Activated CD8-positive, alpha-beta T cell treated with anti-CD3 and anti-CD28 coated beads for 36 hours (primary cell): ENCODE measurements around the gene ZC3H14. TPM values are rescaled to one million over a fixed set of nuclear protein-coding genes. Genes with fewer than 3 reads are reported as not detected.

Source experiments
- ATAC-seq: fragments of 200-7000 bp; cut with Tn5 transposase; one replicate; pipeline ENCODE4 v1.10.0; 2021; ENCODE audit warnings: mild to moderate bottlenecking, moderate library complexity
- CTCF ChIA-PET: fragments of 350-600 bp; sonication (Branson Sonifier 250); formaldehyde crosslinking; loops from one replicate; lab custom pipeline; 2021; ENCODE audit warnings: antibody characterized with exemption; lab: Charles Lee
- POLR2A ChIA-PET: fragments of 350-600 bp; sonication (Branson Sonifier 250); formaldehyde crosslinking; loops from one replicate; lab custom pipeline; 2021; ENCODE audit warnings: antibody characterized with exemption; lab: Charles Lee
- DNase-seq: peaks from one replicate; pipeline ENCODE4 v3.0.0-alpha.2; 2020
- H3K27ac Mint-ChIP-seq: one replicate; pipeline ENCODE4 v1.8.0; 2021; ENCODE audit warnings: mild to moderate bottlenecking, mixed read lengths
- H3K27me3 Mint-ChIP-seq: one replicate; pipeline ENCODE4 v1.8.0; 2021; ENCODE audit warnings: mixed read lengths
- H3K36me3 Mint-ChIP-seq: one replicate; pipeline ENCODE4 v1.8.0; 2021; ENCODE audit warnings: low read depth, mixed read lengths
- H3K4me1 Mint-ChIP-seq: one replicate; pipeline ENCODE4 v1.8.0; 2021; ENCODE audit warnings: low read depth, mixed read lengths
- H3K4me3 Mint-ChIP-seq: one replicate; pipeline ENCODE4 v1.8.0; 2021; ENCODE audit warnings: mild to moderate bottlenecking, moderate library complexity, mixed read lengths
- H3K9me3 Mint-ChIP-seq: one replicate; pipeline ENCODE4 v1.8.0; 2021; ENCODE audit warnings: mixed read lengths
- CTCF ChIP-seq: fragments of 200-600 bp; IDR thresholded peaks from one replicate; pipeline ENCODE4 v1.8.0; 2022; ENCODE audit warnings: antibody characterized with exemption, mild to moderate bottlenecking
- intact Hi-C: fragments of 100-400 bp; cut with micrococcal nuclease; formaldehyde crosslinking; loops from one replicate; pipeline ENCODE4 v1.10.0; 2022
- total RNA-seq, 2 experiments: library from RNA; stranded (reverse); gene quantifications; one replicate each; pipeline ENCODE4 v1.2.3, GENCODE V29; 2021

ZC3H14 gene, protein sequence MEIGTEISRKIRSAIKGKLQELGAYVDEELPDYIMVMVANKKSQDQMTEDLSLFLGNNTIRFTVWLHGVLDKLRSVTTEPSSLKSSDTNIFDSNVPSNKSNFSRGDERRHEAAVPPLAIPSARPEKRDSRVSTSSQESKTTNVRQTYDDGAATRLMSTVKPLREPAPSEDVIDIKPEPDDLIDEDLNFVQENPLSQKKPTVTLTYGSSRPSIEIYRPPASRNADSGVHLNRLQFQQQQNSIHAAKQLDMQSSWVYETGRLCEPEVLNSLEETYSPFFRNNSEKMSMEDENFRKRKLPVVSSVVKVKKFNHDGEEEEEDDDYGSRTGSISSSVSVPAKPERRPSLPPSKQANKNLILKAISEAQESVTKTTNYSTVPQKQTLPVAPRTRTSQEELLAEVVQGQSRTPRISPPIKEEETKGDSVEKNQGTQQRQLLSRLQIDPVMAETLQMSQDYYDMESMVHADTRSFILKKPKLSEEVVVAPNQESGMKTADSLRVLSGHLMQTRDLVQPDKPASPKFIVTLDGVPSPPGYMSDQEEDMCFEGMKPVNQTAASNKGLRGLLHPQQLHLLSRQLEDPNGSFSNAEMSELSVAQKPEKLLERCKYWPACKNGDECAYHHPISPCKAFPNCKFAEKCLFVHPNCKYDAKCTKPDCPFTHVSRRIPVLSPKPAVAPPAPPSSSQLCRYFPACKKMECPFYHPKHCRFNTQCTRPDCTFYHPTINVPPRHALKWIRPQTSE
- 10 to 100 TPM; 43.9 to 50.3 TPM for total RNA-seq

DNA sequence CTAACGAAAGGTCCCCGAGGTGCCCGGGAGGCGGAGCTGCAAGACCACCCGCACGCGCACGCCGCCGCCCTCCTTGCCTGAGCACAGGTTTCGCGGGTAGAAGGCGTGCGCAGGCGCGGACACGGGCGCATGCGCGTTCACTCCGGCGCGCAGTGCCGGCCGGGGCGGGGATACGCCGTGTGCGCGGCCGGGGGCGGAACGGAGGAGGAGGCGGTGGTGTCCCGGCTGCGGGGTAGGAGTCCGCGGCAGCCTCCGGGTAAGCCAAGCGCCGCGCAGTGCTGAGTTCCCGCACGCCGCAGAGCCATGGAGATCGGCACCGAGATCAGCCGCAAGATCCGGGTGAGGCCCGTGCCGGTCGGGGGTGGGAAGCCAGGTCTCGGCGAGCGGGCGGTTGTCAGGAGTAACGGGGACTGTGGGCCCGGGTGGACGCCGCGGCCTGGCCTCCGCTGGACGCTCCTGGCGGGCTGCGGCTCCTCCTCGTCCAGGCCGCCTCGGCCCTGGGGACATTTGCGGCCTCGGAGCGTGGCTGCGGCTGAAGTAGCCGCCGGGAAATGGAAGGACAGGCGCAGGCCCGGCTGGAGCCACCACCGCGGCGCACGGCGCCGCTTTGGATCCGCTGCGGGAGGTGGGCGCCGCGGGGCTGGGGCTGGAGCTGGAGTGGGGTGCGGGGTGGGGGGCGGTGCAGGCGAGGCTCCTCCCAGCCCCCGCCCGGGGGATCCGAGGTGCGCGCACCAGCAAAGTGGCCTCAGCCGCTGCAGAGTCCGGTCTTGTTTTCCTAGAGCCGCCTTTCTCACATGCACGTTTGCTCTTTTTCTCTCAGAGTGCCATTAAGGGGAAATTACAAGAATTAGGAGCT, at the start of gene ZC3H14:
ZC3H14 (plus strand) TSS at position 207 of the 856 bp plus-strand sequence; CDS start at position 304, 97 bp downstream.
- H3K36me3 Mint-ChIP-seq = peaks cover 20% of the 10 kb centered on the region
- DNase-seq (peak; percentile 89), ATAC-seq (peak; percentile 96)
- CTCF ChIA-PET = no interaction called here
- H3K4me1 Mint-ChIP-seq = peaks cover 28% of the 10 kb centered on the region
- no peak for TF ChIP-seq CTCF
- peaks cover 9% of the 10 kb centered on the region for H3K27me3 Mint-ChIP-seq
- peak within 1 kb of the TSS; percentile 81 for H3K4me3 Mint-ChIP-seq
- peak within 1 kb of the TSS; percentile 92 for H3K27ac Mint-ChIP-seq
- POLR2A ChIA-PET = interaction anchor here (0.5 to 1.8 kb wide), 3 partner anchors 12 to 36 kb away, joined by 3 to 4 read pairs (median 3); no protein-coding TSS in a partner anchor
- H3K9me3 Mint-ChIP-seq = no peaks in the 10 kb centered on the region
- intact Hi-C loops = loop anchor here (10.0 kb wide), 1 partner anchor 232 kb away; the partner anchor contains the start of gene EML5

GRCh38 chr14:88515499-88516221, 47.2 kb upstream of the ZC3H14 start:
- Mint-ChIP-seq H3K4me3 (no peak overlapping the region), H3K9me3 (no peaks in the 10 kb centered on the region), H3K4me1 (no peaks in the 10 kb centered on the region), H3K36me3 (no peaks in the 10 kb centered on the region), H3K27me3 (peaks cover 16% of the 10 kb centered on the region), H3K27ac (no peak overlapping the region)
- no peak for DNase-seq
- ChIA-PET POLR2A (no interaction called here), CTCF (no interaction called here)
- no peak for ATAC-seq
- no peak for TF ChIP-seq CTCF
- intact Hi-C loops = no loop called here

DNA sequence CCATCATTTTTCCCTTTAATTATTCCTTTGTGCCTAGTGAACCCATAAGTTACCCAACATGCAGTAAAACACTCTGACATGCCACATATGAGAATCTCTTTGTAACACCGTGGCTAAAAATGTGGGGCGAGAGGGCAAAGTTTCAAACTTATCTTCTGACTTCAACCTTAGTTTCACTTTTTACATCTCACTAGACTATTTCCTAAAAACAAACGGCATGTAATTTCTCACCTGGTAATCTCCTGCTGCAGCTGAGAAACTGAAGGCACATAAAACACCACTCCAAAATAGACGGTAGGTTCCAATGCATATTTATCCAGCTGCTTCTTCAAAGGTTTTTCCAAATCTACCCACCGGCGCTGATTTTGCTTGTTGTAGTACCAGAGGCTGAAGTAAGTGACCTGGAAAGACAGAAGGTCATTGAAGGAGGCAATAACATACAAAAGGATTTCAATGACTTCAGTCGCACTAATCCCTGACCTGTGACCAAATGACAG, 45.9 kb upstream of the ZC3H14 start:
- H3K4me3 Mint-ChIP-seq = no peak overlapping the region
- no peaks in the 10 kb centered on the region for H3K36me3 Mint-ChIP-seq
- H3K27me3 Mint-ChIP-seq = peaks cover 20% of the 10 kb centered on the region
- H3K4me1 Mint-ChIP-seq = no peaks in the 10 kb centered on the region
- ChIA-PET POLR2A (no interaction called here), CTCF (no interaction called here)
- TF ChIP-seq CTCF = no peak
- intact Hi-C loops = no loop called here
- no peaks in the 10 kb centered on the region for H3K9me3 Mint-ChIP-seq
- DNase-seq (no peak), ATAC-seq (no peak)
- no peak overlapping the region for H3K27ac Mint-ChIP-seq

DNA sequence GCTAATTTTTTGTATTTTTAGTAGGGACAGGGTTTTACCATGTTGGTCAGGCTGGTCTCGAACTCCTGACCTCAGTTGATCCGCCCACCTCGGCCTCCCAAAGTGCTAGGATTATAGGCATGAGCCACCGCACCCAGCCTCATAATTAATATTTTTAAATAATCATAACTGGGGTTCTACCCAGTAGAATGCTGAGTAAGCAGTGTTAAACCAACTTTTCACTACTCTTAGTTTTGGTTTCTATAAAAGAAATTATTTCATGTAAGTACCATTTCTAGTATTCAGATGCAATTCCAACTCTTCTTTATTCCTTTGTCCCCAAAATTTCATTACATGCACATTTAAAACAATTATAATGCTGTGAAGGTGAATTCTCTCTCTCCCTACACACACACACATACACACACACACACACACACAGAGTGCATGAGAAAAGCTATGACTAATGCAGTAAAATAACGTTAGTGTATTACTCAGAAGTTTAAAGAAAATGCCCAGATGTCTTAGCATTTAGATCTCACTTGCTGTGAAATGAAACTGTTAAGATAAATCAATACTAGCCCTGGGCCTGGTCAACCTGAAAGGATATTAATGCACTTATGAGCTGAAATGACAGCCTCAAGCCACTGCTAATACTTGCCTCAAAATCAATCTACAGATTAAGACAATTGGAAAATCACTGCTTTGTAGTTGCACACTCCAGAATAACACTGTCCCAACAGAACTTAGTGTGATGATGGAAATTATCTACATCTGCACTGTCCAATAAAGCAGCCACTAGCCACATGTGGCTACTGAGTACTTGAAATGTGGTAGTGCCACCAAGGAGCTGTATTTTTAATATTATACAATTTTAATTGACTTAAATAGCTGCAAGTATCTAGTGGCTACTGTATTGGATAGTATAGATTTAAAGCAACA, 44.0 kb upstream of the ZC3H14 start:
- H3K27ac Mint-ChIP-seq = no peak overlapping the region
- no peak for DNase-seq
- ATAC-seq = no peak
- H3K27me3 Mint-ChIP-seq = peaks cover 19% of the 10 kb centered on the region
- H3K4me1 Mint-ChIP-seq = no peaks in the 10 kb centered on the region
- H3K36me3 Mint-ChIP-seq = no peaks in the 10 kb centered on the region
- no peak for TF ChIP-seq CTCF
- ChIA-PET CTCF (interaction anchor here (1.6 kb wide), 1 partner anchor 25 kb away, joined by 3 read pairs; no protein-coding TSS in a partner anchor), POLR2A (no interaction called here)
- intact Hi-C loops = no loop called here
- no peak overlapping the region for H3K4me3 Mint-ChIP-seq
- no peaks in the 10 kb centered on the region for H3K9me3 Mint-ChIP-seq
